Epithelial cell of esophagus (primary cell): ENCODE data around the gene SETD4.
A peak's percentile ranks its signal among the peaks of the same experiment; 100 is the strongest.

Experiments
- DNase-seq: peaks from one replicate; pipeline ENCODE4 v3.0.0; 2010; ENCODE audit warnings: low read depth
- H3K4me3 ChIP-seq: 2 replicates; pipeline ENCODE4 v1.5.1; 2011; ENCODE audit warnings: mild to moderate bottlenecking, low read length, control low read depth
- TF ChIP-seq, protein P1 (sequence below): IDR thresholded peaks from 2 replicates; pipeline ENCODE4 v1.5.1; 2011; ENCODE audit warnings: low read depth, mild to moderate bottlenecking, low read length, control low read depth, inconsistent platforms; ENCODE audit not compliant: insufficient read depth; ENCODE audit errors: missing control alignments

Gene SETD4

GRCh38 chr21:35984654-35985361 lies 75.5 kb downstream of the SETD4 start:
- DNase-seq: peak; percentile 48
- TF ChIP-seq, protein P1, sequence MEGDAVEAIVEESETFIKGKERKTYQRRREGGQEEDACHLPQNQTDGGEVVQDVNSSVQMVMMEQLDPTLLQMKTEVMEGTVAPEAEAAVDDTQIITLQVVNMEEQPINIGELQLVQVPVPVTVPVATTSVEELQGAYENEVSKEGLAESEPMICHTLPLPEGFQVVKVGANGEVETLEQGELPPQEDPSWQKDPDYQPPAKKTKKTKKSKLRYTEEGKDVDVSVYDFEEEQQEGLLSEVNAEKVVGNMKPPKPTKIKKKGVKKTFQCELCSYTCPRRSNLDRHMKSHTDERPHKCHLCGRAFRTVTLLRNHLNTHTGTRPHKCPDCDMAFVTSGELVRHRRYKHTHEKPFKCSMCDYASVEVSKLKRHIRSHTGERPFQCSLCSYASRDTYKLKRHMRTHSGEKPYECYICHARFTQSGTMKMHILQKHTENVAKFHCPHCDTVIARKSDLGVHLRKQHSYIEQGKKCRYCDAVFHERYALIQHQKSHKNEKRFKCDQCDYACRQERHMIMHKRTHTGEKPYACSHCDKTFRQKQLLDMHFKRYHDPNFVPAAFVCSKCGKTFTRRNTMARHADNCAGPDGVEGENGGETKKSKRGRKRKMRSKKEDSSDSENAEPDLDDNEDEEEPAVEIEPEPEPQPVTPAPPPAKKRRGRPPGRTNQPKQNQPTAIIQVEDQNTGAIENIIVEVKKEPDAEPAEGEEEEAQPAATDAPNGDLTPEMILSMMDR: peak; percentile 7
- H3K4me3 ChIP-seq: no peak overlapping the region
